Fibroblast of lung (primary cell): Measurements from ENCODE around the gene ENTPD6. TPM values are rescaled to one million over a fixed set of nuclear protein-coding genes. Genes with fewer than 3 reads are reported as not detected.

Experiments used
- DNase-seq, 2 donors: peaks; one replicate each; pipeline versions ENCODE4 v3.0.0 to v3.0.0-alpha.2; 2010; ENCODE audit warnings: low read depth in 2 of 2
- H2AFZ ChIP-seq: 2 replicates; pipeline ENCODE4 v1.5.1; 2012; ENCODE audit warnings: low read length, control low read depth, inconsistent platforms
- H3K27ac ChIP-seq: 2 replicates; pipeline ENCODE4 v1.5.1; 2011; ENCODE audit warnings: low read length, control low read depth; ENCODE audit not compliant: insufficient read depth
- H3K27me3 ChIP-seq: 2 replicates; pipeline ENCODE4 v1.5.1; 2011; ENCODE audit warnings: mild to moderate bottlenecking, low read length; ENCODE audit not compliant: control insufficient read depth, insufficient read depth
- H3K36me3 ChIP-seq: 2 replicates; pipeline ENCODE4 v1.5.1; 2011; ENCODE audit warnings: low read length; ENCODE audit not compliant: control insufficient read depth, insufficient read depth
- H3K4me1 ChIP-seq: 2 replicates; pipeline ENCODE4 v1.5.1; 2011; ENCODE audit warnings: low read length; ENCODE audit not compliant: control insufficient read depth, insufficient read depth; ENCODE audit errors: extremely low read depth
- H3K4me2 ChIP-seq: 2 replicates; pipeline ENCODE4 v1.5.1; 2011; ENCODE audit warnings: low read length, control low read depth; ENCODE audit not compliant: insufficient read depth; ENCODE audit errors: extremely low read depth
- H3K4me3 ChIP-seq, 4 experiments: fragments of 200-600 bp in 1 of 4; sonication (generic) in 1 of 4; replicated peaks in 1 of 4; 2 replicates each; pipeline ENCODE4 v1.5.1; 2011 to 2016; ENCODE audit warnings: low read length in 4 of 4, low read depth in 3 of 4, mild to moderate bottlenecking in 3 of 4, control low read depth in 2 of 4, inconsistent platforms in 1 of 4, mixed read lengths in 1 of 4; ENCODE audit not compliant: insufficient read depth in 1 of 4; ENCODE audit errors: control extremely low read depth in 1 of 4
- H3K79me2 ChIP-seq: 2 replicates; pipeline ENCODE4 v1.5.1; 2012; ENCODE audit warnings: mild to moderate bottlenecking, low read length, inconsistent platforms; ENCODE audit not compliant: control insufficient read depth, insufficient read depth
- H3K9ac ChIP-seq: 2 replicates; pipeline ENCODE4 v1.5.1; 2011; ENCODE audit warnings: mild to moderate bottlenecking, low read length, control low read depth; ENCODE audit not compliant: insufficient read depth
- H3K9me3 ChIP-seq: 2 replicates; pipeline ENCODE4 v1.5.1; 2012; ENCODE audit warnings: low read depth, low read length; ENCODE audit not compliant: control insufficient read depth, insufficient read depth
- H4K20me1 ChIP-seq: 2 replicates; pipeline ENCODE4 v1.5.1; 2011; ENCODE audit warnings: low read length; ENCODE audit not compliant: control insufficient read depth, insufficient read depth; ENCODE audit errors: extremely low read depth
- CTCF ChIP-seq, 2 donors: IDR thresholded peaks in 1 of 2; conservative IDR thresholded peaks in 1 of 2; 1 replicate in 1 of 2; 2 replicates in 1 of 2; pipeline ENCODE4 v1.5.1; 2011 to 2012; ENCODE audit warnings: low read length in 2 of 2, control low read depth in 1 of 2, inconsistent platforms in 1 of 2, low read depth in 1 of 2, mild to moderate bottlenecking in 1 of 2
- EZH2 ChIP-seq: IDR thresholded peaks from 2 replicates; pipeline ENCODE4 v1.5.1; 2012; ENCODE audit warnings: low read length, control low read depth, mild to moderate bottlenecking; ENCODE audit errors: missing control alignments
- polyA plus RNA-seq, 2 donors: library from polyadenylated mRNA; depleted of rRNA in 1 of 2; stranded (reverse) in 1 of 2; unstranded in 1 of 2; fragments of >200 nt; gene quantifications; 2 replicates each; pipeline ENCODE4 v1.2.1, GENCODE V29; 2011 to 2012; ENCODE audit warnings: missing spikeins in 1 of 2
- total RNA-seq: library from RNA; depleted of rRNA; stranded (reverse); fragments of >200 nt; gene quantifications from 2 replicates; pipeline ENCODE4 v1.2.1, GENCODE V29; 2014

ENTPD6 gene
- total and polyA plus RNA-seq, 2 donors (not counting 1 experiment from before 2014, with no cell fraction given), result 45.7 to 56.5 TPM

- DNase-seq, result no peak
- H3K9ac ChIP-seq, result no peak overlapping the region
- H2AFZ ChIP-seq, result no peak overlapping the region
- H3K4me3 ChIP-seq, result no peak overlapping the region
- H3K27me3 ChIP-seq, result no peaks in the 10 kb centered on the region
- peaks cover 2% of the 10 kb centered on the region for H3K4me1 ChIP-seq
- no peaks in the 10 kb centered on the region for H4K20me1 ChIP-seq
- H3K36me3 ChIP-seq, result peaks cover 4% of the 10 kb centered on the region
- H3K27ac ChIP-seq, result no peak overlapping the region
- H3K9me3 ChIP-seq, result no peaks in the 10 kb centered on the region
- no peaks in the 10 kb centered on the region for H3K79me2 ChIP-seq
- no peak overlapping the region for H3K4me2 ChIP-seq
- TF ChIP-seq EZH2 (no peak), CTCF (conservative IDR thresholded peaks at IDR 0.05 in 1 of 2, IDR thresholded peaks at IDR 0.05 in 1 of 2; ENCODE audit: low read depth in 1 of 2, low read length in 2 of 2) (no peak)
Observed at GRCh38 chr20:25217161-25218108, 21.9 kb downstream of the ENTPD6 start.

- Histone ChIP-seq H3K27ac (no peak overlapping the region), H3K9ac (no peak overlapping the region), H3K4me1 (peaks cover 7% of the 10 kb centered on the region), H3K36me3 (peaks cover 3% of the 10 kb centered on the region), H3K9me3 (no peaks in the 10 kb centered on the region), H3K27me3 (no peaks in the 10 kb centered on the region), H3K4me2 (no peak overlapping the region), H2AFZ (no peak overlapping the region), H3K4me3 (no peak overlapping the region), H3K79me2 (no peaks in the 10 kb centered on the region), H4K20me1 (no peaks in the 10 kb centered on the region)
- TF ChIP-seq EZH2 (no peak), CTCF (conservative IDR thresholded peaks at IDR 0.05 in 1 of 2, IDR thresholded peaks at IDR 0.05 in 1 of 2; ENCODE audit: low read depth in 1 of 2, low read length in 2 of 2) (no peak)
- no peak for DNase-seq
Observed at GRCh38 chr20:25218109-25218486, 22.6 kb downstream of the ENTPD6 start.

- no peak for DNase-seq
- no peaks in the 10 kb centered on the region for H3K27me3 ChIP-seq
- no peak overlapping the region for H2AFZ ChIP-seq
- no peak overlapping the region for H3K27ac ChIP-seq
- H3K79me2 ChIP-seq, result no peaks in the 10 kb centered on the region
- no peak overlapping the region for H3K4me2 ChIP-seq
- TF ChIP-seq EZH2, result no peak
- no peak for TF ChIP-seq CTCF (conservative IDR thresholded peaks at IDR 0.05 in 1 of 2, IDR thresholded peaks at IDR 0.05 in 1 of 2; ENCODE audit: low read depth in 1 of 2, low read length in 2 of 2)
- H3K4me1 ChIP-seq, result peaks cover 11% of the 10 kb centered on the region
- peaks cover 3% of the 10 kb centered on the region for H3K36me3 ChIP-seq
- H4K20me1 ChIP-seq, result no peaks in the 10 kb centered on the region
- no peaks in the 10 kb centered on the region for H3K9me3 ChIP-seq
- no peak overlapping the region for H3K9ac ChIP-seq
- H3K4me3 ChIP-seq, result no peak overlapping the region
Observed at GRCh38 chr20:25218492-25218891, 23.0 kb downstream of the ENTPD6 start.
